Hematopoietic multipotent progenitor cell treated with erythropoietin and hydrocortisone succinate and interleukin-3 and kit ligand, for 17 days (in vitro differentiated cells): ENCODE results near the gene KIR3DL3.
A peak's percentile ranks its signal among the peaks of the same experiment; 100 is the strongest.
"Not testable (repeated sequence)": the region's sequence is repeated elsewhere in the genome, so short reads cannot be mapped to it uniquely, and the experiment has no call there.

Source experiments
- DNase-seq: peaks from one replicate; pipeline ENCODE4 v3.0.0-alpha.2; 2015; ENCODE audit warnings: low spot score

Gene KIR3DL3

GRCh38 chr19:54724142-54724541 lies at the start of gene KIR3DL3:
Gene KIR3DL3 (plus strand): TSS chr19:54724442. CDS start chr19:54724497, 55 bp downstream.
- DNase-seq = no peak

- peak; percentile 29 for DNase-seq
These were observed 47.9 kb upstream of the KIR3DL3 start for GRCh38 chr19:54676210-54676834.

GRCh38 chr19:54677217-54677616 lies 47.0 kb upstream of the KIR3DL3 start:
- no peak for DNase-seq

GRCh38 chr19:54681596-54681995 lies 42.6 kb upstream of the KIR3DL3 start:
- DNase-seq = not testable (repeated sequence)

GRCh38 chr19:54682306-54682856 lies 41.9 kb upstream of the KIR3DL3 start:
- DNase-seq = no peak

- no peak for DNase-seq
These were observed 39.7 kb upstream of the KIR3DL3 start for GRCh38 chr19:54684527-54684926.

GRCh38 chr19:54691582-54692297 lies 32.5 kb upstream of the KIR3DL3 start:
- no peak for DNase-seq

- no peak for DNase-seq
These were observed 32.0 kb upstream of the KIR3DL3 start for GRCh38 chr19:54692298-54692615.

GRCh38 chr19:54694648-54695047 lies 29.6 kb upstream of the KIR3DL3 start:
- no peak for DNase-seq

- no peak for DNase-seq
These were observed 28.1 kb upstream of the KIR3DL3 start for GRCh38 chr19:54696117-54696548.

GRCh38 chr19:54696766-54697165 lies 27.5 kb upstream of the KIR3DL3 start:
- DNase-seq = no peak

- not testable (repeated sequence) for DNase-seq
These were observed 26.5 kb upstream of the KIR3DL3 start for GRCh38 chr19:54697716-54698115.

- no peak for DNase-seq
These were observed 19.3 kb upstream of the KIR3DL3 start for GRCh38 chr19:54704928-54705327.

GRCh38 chr19:54707962-54708361 lies 16.3 kb upstream of the KIR3DL3 start:
- DNase-seq = no peak

- no peak for DNase-seq
These were observed 15.5 kb upstream of the KIR3DL3 start for GRCh38 chr19:54708781-54709180.

- DNase-seq = no peak
These were observed 14.9 kb upstream of the KIR3DL3 start for GRCh38 chr19:54709212-54709948.

GRCh38 chr19:54709956-54710355 lies 14.3 kb upstream of the KIR3DL3 start:
- not testable (repeated sequence) for DNase-seq

- DNase-seq = no peak
These were observed 402 bp downstream of the KIR3DL3 start for GRCh38 chr19:54724644-54725043.

GRCh38 chr19:54725321-54725720 lies 1.1 kb downstream of the KIR3DL3 start:
- DNase-seq = no peak

- DNase-seq = no peak
These were observed 3.3 kb downstream of the KIR3DL3 start for GRCh38 chr19:54727562-54727961.

GRCh38 chr19:54728167-54728566 lies 3.9 kb downstream of the KIR3DL3 start:
- DNase-seq = no peak

GRCh38 chr19:54729416-54730188 lies 5.4 kb downstream of the KIR3DL3 start:
- no peak for DNase-seq
